GM12891 (cell line): ENCODE results near the gene HLX.

ENCODE experiments used
- DNase-seq: peaks from one replicate; pipeline ENCODE4 v3.0.0; 2011; ENCODE audit warnings: low spot score; ENCODE audit not compliant: insufficient read length
- FAIRE-seq: peaks from 2 replicates; lab custom pipeline; 2011; peaks lifted over from hg19 to GRCh38; lab: Jason Lieb, UNC
- PAX5 ChIP-seq: IDR thresholded peaks from 2 replicates; pipeline ENCODE4 v1.6.1; 2011; ENCODE audit warnings: low read length, moderate library complexity, mild to moderate bottlenecking; ENCODE audit not compliant: insufficient read depth, severe bottlenecking
- POLR2A ChIP-seq: IDR thresholded peaks from 2 replicates; pipeline ENCODE4 v1.6.1; 2011; ENCODE audit warnings: low read depth, low read length, control low read depth
- POLR2AphosphoS5 ChIP-seq: IDR thresholded peaks from 2 replicates; pipeline ENCODE4 v1.6.1; 2011; ENCODE audit warnings: low read depth, low read length, control low read depth
- POU2F2 ChIP-seq: IDR thresholded peaks from 2 replicates; pipeline ENCODE4 v1.6.1; 2011; ENCODE audit warnings: low read depth, mild to moderate bottlenecking, control low read depth, low read length, moderate library complexity
- SPI1 ChIP-seq: IDR thresholded peaks from 2 replicates; pipeline ENCODE4 v1.6.1; 2011; ENCODE audit warnings: low read depth, low read length, control low read depth
- TAF1 ChIP-seq: IDR thresholded peaks from 2 replicates; pipeline ENCODE4 v1.6.1; 2011; ENCODE audit warnings: low read depth, low read length, control low read depth

Gene HLX

GRCh38 chr1:220889333-220889732, 10.1 kb downstream of the HLX start:
- FAIRE-seq (no peak), DNase-seq (no peak)
- TF ChIP-seq SPI1 (no peak), POLR2AphosphoS5 (no peak), PAX5 (no peak), POLR2A (no peak), TAF1 (no peak), POU2F2 (no peak)

DNA sequence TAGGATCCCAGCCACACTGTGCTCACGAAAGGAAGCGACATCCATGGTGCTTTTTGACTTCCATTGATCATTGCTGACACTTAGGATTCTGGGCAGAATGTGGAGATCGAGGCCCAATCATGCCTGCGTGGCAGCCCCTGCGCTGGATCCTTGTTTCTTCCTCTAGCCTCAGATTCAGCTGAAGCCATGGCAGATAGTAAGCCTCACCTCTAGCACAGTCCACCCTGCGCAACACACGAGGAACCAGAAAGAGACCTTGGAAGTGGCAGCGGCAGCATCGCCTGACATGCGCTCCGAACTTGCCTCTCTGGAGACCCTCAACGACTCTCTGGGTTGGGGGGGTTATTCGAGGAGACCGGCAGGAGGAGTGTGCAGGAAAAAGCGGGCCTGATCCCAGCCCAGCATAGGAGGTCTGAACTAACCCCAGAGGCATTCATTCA, 10.6 kb downstream of the HLX start:
- TF ChIP-seq PAX5: no peak
- TF ChIP-seq POLR2AphosphoS5: no peak
- TF ChIP-seq POU2F2: no peak
- no peak for TF ChIP-seq POLR2A
- TF ChIP-seq SPI1: no peak
- DNase-seq (no peak), FAIRE-seq (no peak)

DNA sequence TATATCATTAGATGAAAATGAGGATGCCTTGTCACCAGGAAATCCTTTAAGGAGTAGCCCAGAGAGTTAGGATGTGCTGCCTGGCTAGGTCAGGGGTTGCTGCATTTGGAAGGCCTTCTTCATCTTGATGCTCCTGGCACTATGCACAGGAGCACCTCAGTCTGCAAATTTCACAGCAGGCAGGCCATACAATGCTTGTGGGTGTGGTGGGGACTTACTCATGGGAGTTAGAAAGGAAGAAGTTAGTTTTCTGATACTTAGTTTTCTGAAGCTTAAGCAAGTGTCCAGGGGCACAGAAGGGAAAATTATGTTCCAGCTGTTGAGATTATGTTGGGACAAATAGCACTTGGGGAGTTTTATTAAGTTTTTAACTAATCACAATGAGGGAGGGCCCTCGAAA, 11.4 kb downstream of the HLX start:
- no peak for TF ChIP-seq SPI1
- no peak for TF ChIP-seq TAF1
- no peak for TF ChIP-seq POU2F2
- no peak for TF ChIP-seq PAX5
- TF ChIP-seq POLR2AphosphoS5: no peak
- no peak for TF ChIP-seq POLR2A
- DNase-seq: no peak
- no peak for FAIRE-seq

DNA sequence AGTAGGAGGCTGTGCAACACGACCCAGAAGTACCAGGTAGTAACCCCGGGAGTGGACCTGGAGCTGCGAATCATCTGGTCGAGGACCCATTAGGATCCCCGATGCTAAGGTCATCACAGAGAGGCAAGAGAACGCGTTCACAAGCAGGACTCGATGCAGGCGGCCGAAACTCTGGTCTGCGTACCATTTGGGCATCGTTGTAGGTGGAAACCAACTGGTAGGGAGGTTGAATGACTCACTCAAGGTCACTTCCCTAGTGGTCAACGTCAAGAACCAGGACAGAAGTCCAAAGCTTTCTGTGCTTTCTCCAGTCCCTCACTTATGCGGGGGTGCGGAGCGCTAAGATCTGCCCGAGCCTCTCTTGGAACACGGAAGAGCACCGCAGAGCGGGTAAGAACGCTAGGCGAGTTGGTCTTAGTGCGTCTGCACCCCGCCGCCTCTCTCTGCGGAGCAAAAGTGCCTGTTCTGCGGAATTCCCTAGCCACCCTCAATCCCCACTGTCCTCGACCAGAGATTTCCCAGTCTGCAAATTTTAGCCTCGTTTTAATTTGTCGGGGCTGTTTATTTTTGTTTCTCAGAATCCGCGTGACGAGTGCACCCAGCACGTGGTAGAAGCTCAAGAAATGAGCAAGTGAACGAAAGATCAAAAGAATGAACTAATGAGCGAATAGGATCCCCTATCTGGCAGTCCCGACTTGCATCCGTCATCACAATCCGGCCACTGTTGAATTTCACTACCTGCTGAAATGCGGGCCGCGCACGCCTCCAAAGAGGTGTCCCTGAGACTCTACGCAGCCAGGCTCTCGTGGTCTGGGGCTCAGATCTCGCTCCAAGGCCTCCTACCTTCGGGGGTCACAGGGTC, 12.2 kb downstream of the HLX start:
- TF ChIP-seq TAF1 (no peak), SPI1 (no peak)
- no peak for DNase-seq
- FAIRE-seq: no peak

DNA sequence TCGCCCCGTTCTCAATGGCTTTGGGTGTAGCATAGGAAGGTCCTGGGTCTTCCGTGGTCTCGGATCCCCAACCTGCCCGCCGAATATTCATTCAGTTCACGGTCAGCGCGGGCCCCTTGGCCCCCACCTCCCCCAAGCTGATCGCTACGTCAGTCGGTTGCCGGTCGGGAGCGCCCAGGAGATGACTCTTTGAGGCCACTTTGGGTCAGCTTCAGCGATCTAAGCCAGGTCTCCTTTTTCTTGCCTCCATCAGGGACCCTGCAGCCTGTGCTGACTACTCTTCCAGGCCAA, 12.8 kb downstream of the HLX start:
- no peak for FAIRE-seq
- no peak for TF ChIP-seq POU2F2
- DNase-seq: no peak

- DNase-seq (no peak), FAIRE-seq (no peak)
- TF ChIP-seq POU2F2 (no peak), PAX5 (no peak), POLR2A (no peak), TAF1 (no peak), POLR2AphosphoS5 (no peak), SPI1 (no peak)
These were observed 13.9 kb downstream of the HLX start for GRCh38 chr1:220892997-220893700.

GRCh38 chr1:220893701-220894024, 14.4 kb downstream of the HLX start:
- TF ChIP-seq TAF1 (no peak), POLR2A (no peak), POLR2AphosphoS5 (no peak), SPI1 (no peak), POU2F2 (no peak), PAX5 (no peak)
- DNase-seq (no peak), FAIRE-seq (no peak)

DNA sequence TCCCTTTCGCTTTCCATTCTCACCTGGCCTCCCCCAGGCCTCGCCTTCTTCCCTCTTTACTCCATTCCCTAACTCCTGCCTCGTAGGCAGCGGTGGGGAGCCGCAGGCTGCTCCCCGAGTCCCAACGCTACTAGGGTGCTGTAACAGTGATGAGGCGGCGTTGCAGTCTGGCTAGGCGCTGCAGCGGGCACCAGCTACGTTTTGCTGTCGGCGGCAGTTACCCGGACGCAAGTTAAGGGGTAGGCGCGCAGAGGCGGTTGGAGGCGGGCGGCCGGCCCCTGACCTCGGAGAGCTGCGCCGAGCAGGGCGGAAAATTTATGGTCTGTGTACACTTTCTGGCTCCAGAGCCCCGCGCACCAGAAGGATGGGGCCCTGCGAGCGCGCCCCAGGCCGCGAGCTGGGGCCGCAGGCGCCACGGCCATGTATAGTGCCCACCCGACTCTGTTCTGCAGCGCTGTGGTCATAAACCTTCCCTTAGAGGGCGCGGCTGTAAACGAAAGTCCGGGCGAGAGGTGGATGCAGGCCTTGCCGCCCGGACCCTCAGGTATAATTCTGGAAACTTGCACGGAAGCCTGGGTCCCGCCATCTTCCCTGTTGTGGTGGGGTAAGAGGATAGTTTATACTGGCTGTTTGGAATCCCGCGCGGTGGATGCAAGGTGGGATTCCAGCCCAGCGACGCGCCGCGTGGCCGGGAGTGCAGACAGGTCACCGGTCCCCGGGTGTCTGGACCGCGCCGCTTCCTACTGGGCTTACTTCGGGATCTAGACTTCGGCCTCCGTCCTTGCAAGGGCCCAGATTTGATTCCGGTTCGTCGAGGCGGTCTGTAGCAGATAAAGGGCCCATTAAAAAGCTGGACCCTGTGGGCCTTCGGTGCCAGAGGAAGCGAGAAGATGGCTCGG, 15.0 kb downstream of the HLX start:
- TF ChIP-seq PAX5: no peak
- TF ChIP-seq POLR2A: no peak
- TF ChIP-seq SPI1: no peak
- TF ChIP-seq POLR2AphosphoS5: no peak
- TF ChIP-seq POU2F2: no peak
- FAIRE-seq: no peak
- no peak for DNase-seq

- no peak for DNase-seq
- TF ChIP-seq POLR2A: no peak
- no peak for TF ChIP-seq PAX5
- no peak for TF ChIP-seq TAF1
- no peak for TF ChIP-seq SPI1
- no peak for TF ChIP-seq POLR2AphosphoS5
- no peak for TF ChIP-seq POU2F2
- no peak for FAIRE-seq
These were observed 15.6 kb downstream of the HLX start for GRCh38 chr1:220894924-220895256.

DNA sequence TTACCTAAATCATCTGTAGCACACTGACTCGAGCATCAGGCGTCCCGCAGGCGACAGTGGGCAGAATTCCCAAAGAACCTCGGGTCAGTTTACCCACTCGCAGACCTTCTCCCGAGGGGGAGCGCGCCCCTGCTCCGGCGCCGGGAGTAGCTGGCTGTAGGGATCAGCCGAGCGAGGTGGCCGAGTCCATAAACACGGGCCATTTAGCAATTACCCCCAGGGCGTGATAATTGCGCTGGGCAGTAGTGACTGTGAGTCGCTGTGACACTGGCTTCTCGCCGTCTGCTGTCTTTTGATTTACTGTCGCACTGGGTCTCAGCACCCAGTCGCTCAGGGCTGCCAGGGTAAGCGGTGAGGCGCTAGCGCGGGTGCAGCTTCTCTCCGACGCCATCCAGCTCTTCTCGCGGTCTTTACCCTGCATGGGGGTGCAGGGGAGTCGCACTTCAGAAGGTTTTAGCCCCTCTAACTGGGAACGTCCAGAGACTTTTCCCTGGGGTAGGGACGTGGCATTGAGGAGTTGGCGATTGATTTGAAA, 16.2 kb downstream of the HLX start:
- no peak for DNase-seq
- TF ChIP-seq POLR2AphosphoS5 (no peak), POLR2A (no peak), PAX5 (no peak), POU2F2 (no peak), SPI1 (no peak), TAF1 (no peak)
- FAIRE-seq: no peak
